ENCODE data around the gene ATG4A. TPM values are rescaled to one million over a fixed set of nuclear protein-coding genes. Genes with fewer than 3 reads are reported as not detected.

Gene ATG4A
- total and polyA plus RNA-seq, 9 of the 15 experiments (the other 6 are each of a cell fraction or from before 2014, with no cell fraction given): 7.3 to 24.5 (median 16.6) TPM

DNA sequence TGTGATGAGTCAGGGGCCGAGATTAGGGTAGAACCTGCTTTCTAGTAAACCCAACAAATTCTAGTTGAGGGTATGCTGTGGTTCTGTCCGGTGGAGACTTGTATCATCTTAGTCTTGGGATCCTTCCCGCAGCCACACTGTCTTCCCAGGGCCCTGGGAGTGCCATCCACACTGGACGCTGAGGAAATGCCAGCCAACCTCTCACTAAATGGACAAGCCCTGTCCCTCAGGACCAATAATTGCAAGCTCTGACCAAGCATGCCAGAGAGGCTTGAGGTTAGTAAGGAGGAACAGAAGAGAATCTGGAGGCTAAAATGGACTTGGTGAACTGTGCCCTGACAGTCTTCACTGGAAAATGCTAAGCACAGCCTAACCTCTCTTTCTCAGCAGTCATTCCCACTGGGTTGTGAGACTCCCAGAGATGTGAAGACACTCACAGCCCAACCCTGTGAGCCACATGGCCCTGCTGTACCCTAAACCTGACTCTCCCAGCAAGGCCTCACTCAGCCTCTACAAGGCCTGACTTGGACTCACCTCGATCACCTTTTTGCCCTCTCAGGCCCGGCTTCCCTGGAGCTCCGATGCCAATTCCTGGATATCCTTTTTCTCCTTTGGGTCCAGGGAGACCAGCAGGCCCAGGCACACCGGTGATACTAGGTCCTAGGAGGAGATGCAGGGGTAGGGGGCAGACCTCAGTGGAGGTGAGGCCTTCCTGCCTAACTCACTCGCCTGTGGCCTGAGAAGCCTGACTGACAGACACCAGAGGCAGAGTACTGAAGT lies 77.6 kb downstream of the ATG4A start:
- no peaks in the 10 kb centered on the region for H3K9me1 ChIP-seq (ENCODE audit: control insufficient read depth, insufficient read depth, low read length)
- H3K27ac ChIP-seq (ENCODE audit: extremely low read depth, low read depth, low read length): no peak overlapping the region
- no TSS peak for BruUV-seq (replicated peaks)
- H3K79me2 ChIP-seq (ENCODE audit: control insufficient read depth, insufficient read depth, low read length): no peaks in the 10 kb centered on the region
- H4K20me1 ChIP-seq (replicated peaks; ENCODE audit: control insufficient read depth, insufficient read depth, low read length): no peaks in the 10 kb centered on the region
- H3K27me3 ChIP-seq (ENCODE audit: control insufficient read depth in 2 of 2, insufficient read depth in 2 of 2, low read length in 2 of 2): peaks cover 0 to 11% of the 10 kb centered on the region in 2 experiments; a peak in 1 of 5 replicates
- no peak overlapping the region for H3K4me3 ChIP-seq
- no peaks in the 10 kb centered on the region; a peak in 1 of 5 replicates for H3K4me1 ChIP-seq (replicated peaks in 1 of 2; ENCODE audit: control insufficient read depth in 2 of 2, insufficient read depth in 2 of 2, low read length in 2 of 2)
- ChIA-PET POLR2A (interaction anchor here (0.6 kb wide), 1 partner anchor 17 kb away, joined by 5 read pairs; no protein-coding TSS in a partner anchor), CTCF (ENCODE audit: low intra/inter-chr PET ratio) (no interaction called here)
- H3K9ac ChIP-seq (ENCODE audit: insufficient read depth in 1 of 2, low read depth in 2 of 2, low read length in 2 of 2): no peak overlapping the region
- H2AFZ ChIP-seq (ENCODE audit: low read depth, low read length): no peak overlapping the region
- H3K9me3 ChIP-seq (replicated peaks; ENCODE audit: control insufficient read depth, insufficient read depth, low read depth, low read length): no peaks in the 10 kb centered on the region
- 7% methylated on average over 6 of the region's 9 CpGs for WGBS (ENCODE audit: insufficient coverage, low coverage, missing lambda C conversion rate)
- no peaks in the 10 kb centered on the region for H3K36me3 ChIP-seq (ENCODE audit: control insufficient read depth, insufficient read depth, low read length)
- intact Hi-C loops (cut with micrococcal nuclease): no loop called here
- DNase-seq (ENCODE audit: extremely low read depth in 1 of 4, low spot score in 3 of 4) (no peak), ATAC-seq (no peak), FAIRE-seq (no peak)
- H3K4me2 ChIP-seq (ENCODE audit: insufficient read depth, low read length): no peak overlapping the region
- in situ Hi-C loops (cut with MboI): no loop called here
- TF ChIP-seq RUNX1 (IDR thresholded peaks at IDR 0.05; ENCODE audit: low read depth) (no peak), PTTG1 (tag; IDR thresholded peaks at IDR 0.05; ENCODE audit: low read depth) (no peak), HMG20B (CRISPR knock-in tag; IDR thresholded peaks at IDR 0.05) (no peak), CHD4 (IDR thresholded peaks at IDR 0.05; ENCODE audit: insufficient read depth, insufficient replicate concordance, low read depth, low read length, poor library complexity, severe bottlenecking) (no peak), BHLHE40 (IDR thresholded peaks at IDR 0.05; ENCODE audit: low read length) (no peak), PRPF4 (IDR thresholded peaks at IDR 0.05; ENCODE audit: insufficient read depth, low read depth, low read length, poor library complexity, severe bottlenecking) (no peak), CCAR2 (IDR thresholded peaks at IDR 0.05; ENCODE audit: low read depth, low read length) (no peak), MXI1 (IDR thresholded peaks at IDR 0.05; ENCODE audit: low read depth, low read length) (no peak), ZFP1 (CRISPR knock-in tag; IDR thresholded peaks at IDR 0.05) (no peak)
- TF ChIP-seq, protein P1, sequence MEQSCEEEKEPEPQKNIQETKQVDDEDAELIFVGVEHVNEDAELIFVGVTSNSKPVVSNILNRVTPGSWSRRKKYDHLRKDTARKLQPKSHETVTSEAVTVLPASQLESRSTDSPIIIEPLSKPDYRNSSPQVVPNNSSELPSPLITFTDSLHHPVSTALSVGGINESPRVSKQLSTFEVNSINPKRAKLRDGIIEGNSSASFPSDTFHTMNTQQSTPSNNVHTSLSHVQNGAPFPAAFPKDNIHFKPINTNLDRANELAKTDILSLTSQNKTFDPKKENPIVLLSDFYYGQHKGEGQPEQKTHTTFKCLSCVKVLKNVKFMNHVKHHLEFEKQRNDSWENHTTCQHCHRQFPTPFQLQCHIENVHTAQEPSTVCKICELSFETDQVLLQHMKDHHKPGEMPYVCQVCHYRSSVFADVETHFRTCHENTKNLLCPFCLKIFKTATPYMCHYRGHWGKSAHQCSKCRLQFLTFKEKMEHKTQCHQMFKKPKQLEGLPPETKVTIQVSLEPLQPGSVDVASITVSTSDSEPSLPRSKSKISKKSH (CRISPR knock-in tag; IDR thresholded peaks at IDR 0.05): no peak
- TF ChIP-seq, protein P2, sequence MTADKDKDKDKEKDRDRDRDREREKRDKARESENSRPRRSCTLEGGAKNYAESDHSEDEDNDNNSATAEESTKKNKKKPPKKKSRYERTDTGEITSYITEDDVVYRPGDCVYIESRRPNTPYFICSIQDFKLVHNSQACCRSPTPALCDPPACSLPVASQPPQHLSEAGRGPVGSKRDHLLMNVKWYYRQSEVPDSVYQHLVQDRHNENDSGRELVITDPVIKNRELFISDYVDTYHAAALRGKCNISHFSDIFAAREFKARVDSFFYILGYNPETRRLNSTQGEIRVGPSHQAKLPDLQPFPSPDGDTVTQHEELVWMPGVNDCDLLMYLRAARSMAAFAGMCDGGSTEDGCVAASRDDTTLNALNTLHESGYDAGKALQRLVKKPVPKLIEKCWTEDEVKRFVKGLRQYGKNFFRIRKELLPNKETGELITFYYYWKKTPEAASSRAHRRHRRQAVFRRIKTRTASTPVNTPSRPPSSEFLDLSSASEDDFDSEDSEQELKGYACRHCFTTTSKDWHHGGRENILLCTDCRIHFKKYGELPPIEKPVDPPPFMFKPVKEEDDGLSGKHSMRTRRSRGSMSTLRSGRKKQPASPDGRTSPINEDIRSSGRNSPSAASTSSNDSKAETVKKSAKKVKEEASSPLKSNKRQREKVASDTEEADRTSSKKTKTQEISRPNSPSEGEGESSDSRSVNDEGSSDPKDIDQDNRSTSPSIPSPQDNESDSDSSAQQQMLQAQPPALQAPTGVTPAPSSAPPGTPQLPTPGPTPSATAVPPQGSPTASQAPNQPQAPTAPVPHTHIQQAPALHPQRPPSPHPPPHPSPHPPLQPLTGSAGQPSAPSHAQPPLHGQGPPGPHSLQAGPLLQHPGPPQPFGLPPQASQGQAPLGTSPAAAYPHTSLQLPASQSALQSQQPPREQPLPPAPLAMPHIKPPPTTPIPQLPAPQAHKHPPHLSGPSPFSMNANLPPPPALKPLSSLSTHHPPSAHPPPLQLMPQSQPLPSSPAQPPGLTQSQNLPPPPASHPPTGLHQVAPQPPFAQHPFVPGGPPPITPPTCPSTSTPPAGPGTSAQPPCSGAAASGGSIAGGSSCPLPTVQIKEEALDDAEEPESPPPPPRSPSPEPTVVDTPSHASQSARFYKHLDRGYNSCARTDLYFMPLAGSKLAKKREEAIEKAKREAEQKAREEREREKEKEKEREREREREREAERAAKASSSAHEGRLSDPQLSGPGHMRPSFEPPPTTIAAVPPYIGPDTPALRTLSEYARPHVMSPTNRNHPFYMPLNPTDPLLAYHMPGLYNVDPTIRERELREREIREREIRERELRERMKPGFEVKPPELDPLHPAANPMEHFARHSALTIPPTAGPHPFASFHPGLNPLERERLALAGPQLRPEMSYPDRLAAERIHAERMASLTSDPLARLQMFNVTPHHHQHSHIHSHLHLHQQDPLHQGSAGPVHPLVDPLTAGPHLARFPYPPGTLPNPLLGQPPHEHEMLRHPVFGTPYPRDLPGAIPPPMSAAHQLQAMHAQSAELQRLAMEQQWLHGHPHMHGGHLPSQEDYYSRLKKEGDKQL (CRISPR knock-in tag; IDR thresholded peaks at IDR 0.05; ENCODE audit: borderline replicate concordance): no peak
- TF ChIP-seq, protein P3, sequence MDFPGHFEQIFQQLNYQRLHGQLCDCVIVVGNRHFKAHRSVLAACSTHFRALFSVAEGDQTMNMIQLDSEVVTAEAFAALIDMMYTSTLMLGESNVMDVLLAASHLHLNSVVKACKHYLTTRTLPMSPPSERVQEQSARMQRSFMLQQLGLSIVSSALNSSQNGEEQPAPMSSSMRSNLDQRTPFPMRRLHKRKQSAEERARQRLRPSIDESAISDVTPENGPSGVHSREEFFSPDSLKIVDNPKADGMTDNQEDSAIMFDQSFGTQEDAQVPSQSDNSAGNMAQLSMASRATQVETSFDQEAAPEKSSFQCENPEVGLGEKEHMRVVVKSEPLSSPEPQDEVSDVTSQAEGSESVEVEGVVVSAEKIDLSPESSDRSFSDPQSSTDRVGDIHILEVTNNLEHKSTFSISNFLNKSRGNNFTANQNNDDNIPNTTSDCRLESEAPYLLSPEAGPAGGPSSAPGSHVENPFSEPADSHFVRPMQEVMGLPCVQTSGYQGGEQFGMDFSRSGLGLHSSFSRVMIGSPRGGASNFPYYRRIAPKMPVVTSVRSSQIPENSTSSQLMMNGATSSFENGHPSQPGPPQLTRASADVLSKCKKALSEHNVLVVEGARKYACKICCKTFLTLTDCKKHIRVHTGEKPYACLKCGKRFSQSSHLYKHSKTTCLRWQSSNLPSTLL (IDR thresholded peaks at IDR 0.05): no peak

Measured in K562 (cell line).